HG03039 (cell line): ENCODE measurements around the gene ATP1B2.

ENCODE experiments used
- ATAC-seq: cut with Tn5 transposase; IDR thresholded peaks from one replicate; pipeline ENCODE4 v1.9.1; 2021; ENCODE audit warnings: mild to moderate bottlenecking, moderate library complexity; ENCODE audit not compliant: unreplicated experiment

Gene ATP1B2

DNA sequence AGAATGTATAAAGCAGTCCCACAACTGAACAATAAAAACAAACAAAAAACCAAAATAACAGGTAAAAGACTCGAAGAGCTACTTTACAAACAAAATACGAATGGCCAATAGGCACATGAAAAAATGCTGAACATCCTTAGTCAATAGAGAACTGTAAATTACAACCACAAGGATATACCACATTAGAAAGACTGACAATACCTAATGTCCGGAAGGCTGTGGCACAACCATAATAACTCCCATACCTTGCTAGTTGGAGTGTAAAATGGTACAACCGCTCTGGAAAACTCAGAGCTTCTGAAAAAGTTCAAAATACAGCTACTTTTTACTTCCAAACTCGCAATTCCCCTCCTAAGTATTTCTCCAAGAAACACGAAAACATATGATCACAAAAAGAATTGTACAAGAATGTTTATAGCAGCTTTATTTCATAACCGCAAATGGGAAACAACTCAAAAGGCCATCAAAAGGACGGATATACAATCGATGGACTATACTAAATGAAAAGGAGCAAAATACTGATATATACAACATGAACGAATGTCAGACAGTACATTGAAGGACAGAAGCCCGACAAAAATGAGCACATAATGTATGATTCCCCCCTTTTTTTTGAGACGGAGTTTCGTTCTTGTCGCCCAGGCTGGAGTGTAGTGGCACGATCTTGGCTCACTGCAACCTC lies 34.3 kb downstream of the ATP1B2 start:
- no peak for ATAC-seq

DNA sequence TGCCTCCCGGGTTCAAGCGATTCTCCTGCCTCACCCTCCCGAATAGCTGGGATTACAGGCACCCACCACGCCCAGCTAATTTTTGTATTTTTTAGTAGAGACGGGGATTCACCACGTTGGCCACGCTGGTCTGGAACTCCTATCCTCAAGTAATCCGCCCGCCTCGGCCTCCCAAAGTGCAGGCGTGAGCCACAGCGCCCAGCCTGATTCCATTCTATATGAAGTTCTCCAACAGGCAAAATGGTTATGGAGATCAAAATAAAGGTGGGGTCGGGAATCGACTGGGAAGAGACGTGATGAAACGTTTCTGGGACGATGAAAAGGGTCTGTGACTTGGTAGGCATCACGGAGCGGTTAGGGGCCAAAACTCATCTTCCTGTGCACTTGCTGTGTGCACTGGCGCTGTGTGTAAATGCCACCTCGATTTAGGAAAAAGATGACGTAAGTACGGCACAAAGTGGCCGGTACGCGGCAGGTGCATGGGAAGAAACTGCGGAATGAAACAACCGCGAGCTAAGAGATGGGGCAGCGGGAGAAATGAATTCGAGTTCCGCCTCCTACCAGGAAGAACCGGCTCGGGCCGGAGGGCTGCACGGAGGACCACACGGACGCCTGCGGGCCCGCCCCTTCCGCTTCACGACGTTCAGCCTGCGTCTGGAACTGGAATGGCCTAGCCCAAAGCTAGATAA lies 35.0 kb downstream of the ATP1B2 start:
- ATAC-seq, result peak; percentile 45

DNA sequence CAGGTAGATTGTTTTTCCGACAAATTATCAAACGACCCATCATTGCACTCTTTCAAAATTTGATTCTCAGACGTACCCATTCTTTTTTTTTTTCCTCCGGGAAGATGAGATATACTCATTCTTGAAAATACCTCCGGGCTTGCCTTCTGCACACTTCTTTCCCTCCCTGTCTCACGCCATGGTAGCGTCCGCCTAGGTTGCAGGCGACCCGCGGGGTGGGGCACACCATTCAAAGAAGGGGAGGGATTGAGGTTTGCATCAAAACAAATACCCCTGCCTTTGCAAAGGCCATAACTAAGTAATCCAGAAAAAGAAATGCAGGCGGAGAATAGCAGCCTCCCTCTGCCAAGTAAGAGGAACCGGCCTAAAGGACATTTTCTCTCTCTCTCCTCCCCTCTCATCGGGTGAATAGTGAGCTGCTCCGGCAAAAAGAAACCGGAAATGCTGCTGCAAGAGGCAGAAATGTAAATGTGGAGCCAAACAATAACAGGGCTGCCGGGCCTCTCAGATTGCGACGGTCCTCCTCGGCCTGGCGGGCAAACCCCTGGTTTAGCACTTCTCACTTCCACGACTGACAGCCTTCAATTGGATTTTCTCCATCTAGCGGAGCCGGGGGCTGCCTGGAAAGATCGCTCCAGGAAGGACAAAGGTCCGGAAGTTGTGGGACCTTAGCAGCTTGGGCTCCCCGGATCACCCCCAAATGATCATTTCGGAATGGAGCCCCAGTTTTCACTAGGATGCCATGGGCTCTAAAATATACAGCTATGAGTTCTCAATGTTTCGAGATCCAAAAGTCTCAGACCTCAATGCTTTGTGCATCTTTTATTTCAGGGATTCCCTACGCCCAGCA lies 35.7 kb downstream of the ATP1B2 start:
- peak; percentile 31 for ATAC-seq

DNA sequence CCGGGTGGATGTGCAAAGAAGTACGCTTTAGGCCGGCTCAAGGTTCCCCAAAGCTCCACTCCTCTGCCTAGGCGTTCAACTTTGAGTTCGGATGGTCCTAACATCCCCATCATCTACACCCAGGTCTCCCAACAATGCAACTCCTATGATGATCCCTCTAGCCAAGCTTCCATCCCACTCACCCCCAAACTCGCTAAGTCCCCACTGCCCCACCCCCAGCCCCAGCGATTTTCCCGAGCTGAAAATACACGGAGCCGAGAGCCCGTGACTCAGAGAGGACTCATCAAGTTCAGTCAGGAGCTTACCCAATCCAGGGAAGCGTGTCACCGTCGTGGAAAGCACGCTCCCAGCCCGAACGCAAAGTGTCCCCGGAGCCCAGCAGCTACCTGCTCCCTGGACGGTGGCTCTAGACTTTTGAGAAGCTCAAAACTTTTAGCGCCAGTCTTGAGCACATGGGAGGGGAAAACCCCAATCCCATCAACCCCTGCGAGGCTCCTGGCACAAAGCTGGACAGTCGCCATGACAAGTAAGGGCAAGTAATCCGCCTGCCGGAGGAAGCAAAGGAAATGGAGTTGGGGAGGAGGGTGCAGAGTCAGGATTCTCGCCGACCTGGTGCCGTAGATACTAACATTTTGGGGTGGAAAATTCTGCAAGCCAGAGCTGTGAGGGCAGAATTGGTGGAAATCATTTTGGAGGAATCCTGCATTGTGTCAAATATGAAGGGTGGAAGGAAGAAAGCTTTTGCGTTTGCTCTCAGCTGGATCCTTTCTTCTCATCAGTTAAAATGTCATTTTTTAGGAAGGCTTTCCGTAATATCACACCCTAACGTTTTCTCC lies 36.6 kb downstream of the ATP1B2 start, which contains the start of gene TP53:
Gene TP53, minus strand, starts transcription at position 419 of the 836 bp plus-strand sequence. CDS start 10,896 bp downstream, outside the sequence.
- ATAC-seq, result peak; percentile 32

DNA sequence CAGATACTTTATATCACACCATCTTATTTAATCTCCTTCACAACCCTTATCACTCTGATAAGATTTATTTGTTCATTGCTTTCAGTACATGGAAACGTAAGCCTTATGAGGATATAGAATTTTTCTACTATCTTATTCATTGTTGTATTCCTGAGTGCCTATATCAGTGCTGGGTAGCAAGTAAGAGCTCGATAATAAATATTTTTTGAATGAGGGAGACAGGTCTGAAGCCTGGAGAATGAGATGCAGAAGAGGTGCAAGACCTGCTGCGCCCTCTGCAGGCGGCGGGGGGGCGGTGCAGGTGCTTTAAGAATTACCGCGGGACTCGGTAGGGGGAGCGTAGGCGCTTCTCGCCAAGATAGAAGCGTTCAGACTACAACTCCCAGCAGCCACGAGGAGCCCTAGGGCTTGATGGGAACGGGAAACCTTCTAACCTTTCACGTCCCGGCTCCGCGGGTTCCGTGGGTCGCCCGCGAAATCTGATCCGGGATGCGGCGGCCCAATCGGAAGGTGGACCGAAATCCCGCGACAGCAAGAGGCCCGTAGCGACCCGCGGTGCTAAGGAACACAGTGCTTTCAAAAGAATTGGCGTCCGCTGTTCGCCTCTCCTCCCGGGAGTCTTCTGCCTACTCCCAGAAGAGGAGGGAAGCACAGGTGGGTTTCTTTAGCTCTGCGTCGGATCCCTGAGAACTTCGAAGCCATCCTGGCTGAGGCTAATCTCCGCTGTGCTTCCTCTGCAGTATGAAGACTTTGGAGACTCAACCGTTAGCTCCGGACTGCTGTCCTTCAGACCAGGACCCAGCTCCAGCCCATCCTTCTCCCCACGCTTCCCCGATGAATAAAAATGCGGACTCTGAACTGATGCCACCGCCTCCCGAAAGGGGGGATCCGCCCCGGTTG lies 37.4 kb downstream of the ATP1B2 start, which contains the start of gene WRAP53:
Gene WRAP53, plus strand, starts transcription at position 570 of the 900 bp plus-strand sequence. Its CDS starts 172 bp downstream, at position 742.
- ATAC-seq, result peak; percentile 57

DNA sequence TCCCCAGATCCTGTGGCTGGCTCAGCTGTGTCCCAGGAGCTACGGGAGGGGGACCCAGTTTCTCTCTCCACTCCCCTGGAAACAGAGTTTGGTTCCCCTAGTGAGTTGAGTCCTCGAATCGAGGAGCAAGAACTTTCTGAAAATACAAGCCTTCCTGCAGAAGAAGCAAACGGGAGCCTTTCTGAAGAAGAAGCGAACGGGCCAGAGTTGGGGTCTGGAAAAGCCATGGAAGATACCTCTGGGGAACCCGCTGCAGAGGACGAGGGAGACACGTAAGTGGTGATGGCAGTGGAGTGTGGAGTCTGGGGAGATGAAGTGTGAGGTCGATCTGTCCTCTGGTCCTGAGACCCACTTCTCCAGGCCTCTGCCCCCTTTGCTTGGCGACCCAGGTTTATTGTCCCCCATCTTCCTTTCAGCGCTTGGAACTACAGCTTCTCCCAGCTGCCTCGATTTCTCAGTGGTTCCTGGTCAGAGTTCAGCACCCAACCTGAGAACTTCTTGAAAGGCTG lies 38.1 kb downstream of the ATP1B2 start:
- no peak for ATAC-seq

DNA sequence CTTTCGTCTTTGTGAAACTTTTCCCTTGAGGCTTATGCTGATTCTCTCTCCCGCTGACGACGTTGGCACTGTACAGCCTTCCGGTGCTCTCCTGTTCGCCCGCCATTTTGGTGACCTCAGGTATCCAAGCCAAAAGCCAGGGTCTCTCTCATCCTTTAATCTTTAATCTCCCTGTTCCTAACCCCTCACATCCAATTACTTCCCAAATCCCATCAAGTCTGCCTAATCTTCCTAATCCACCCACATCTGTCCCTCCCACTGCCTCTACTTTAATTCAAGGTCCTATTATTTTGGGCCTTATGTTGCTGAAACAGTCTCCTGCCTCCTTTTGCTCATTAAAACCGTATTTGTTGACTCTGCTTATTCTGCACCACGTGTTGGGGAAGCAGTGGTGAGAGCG lies 44.9 kb downstream of the ATP1B2 start:
- ATAC-seq, result no peak

DNA sequence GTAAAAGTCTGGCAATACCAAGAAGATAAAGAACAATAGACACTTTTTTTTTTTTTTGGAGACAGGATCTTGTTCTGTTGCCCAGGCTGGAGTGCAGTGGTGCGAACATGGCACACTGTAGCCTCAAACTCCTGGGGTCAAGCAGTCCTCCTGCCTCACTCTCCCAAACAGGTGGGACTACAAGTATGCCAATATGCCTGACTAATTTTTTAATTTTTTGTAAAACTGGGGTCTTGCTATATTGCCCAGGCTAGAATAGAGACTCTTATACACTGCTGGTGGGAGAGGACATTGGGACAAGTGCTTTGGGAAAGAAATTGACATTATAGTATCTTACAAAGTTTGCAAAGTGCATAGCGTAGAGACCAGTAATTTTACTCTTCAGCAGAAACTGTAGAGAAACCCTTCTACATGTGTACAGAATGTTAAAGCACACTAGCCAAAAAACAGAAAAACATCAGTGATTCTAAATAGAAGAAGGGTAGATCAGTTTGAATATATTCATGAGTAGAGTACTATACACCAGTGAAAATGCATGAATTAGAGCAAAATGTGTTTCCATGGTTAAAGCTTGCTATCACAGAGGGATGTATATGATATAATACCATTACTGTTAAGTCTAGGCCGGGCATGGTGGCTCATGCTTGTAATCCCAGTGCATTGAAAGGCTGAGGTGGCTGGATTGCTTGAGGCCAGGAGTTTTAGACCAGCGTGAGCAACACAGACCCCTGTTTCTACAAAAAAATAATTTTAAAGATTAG lies 47.3 kb downstream of the ATP1B2 start:
- no peak for ATAC-seq

DNA sequence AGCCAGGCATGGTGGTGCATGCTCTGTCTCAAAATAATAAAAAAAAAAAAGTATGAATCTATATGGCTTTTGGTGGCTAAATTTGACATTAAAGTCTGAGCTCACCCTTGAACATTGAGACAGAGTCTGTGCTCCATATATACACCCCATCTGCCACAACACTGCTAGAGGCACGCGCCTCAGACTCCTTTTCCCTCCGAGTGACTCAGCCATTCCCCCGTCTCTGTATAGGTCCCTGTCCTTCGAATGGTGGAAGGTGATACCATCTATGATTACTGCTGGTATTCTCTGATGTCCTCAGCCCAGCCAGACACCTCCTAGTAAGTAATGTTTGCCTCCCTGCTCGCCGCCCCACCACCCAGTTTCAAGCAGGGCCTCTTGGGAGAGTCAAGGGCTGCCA lies 49.8 kb downstream of the ATP1B2 start:
- ATAC-seq, result no peak

DNA sequence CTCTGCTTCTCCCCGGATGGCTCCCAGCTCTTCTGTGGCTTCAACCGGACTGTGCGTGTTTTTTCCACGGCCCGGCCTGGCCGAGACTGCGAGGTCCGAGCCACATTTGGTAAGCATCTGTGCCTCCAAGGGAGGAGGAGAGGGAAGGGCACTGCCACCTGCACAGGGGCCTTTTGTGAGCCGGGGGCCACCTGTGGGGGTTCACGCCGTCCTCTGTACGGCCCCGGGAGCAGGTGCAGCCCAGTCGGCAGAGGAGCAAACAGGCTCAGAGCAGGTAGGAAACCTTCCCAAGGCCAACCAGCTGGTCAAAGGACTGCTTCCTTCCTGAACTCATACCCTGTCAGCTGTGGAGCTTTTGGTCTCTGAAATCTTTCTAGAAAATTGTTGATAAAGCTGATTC lies 51.0 kb downstream of the ATP1B2 start:
- no peak for ATAC-seq

DNA sequence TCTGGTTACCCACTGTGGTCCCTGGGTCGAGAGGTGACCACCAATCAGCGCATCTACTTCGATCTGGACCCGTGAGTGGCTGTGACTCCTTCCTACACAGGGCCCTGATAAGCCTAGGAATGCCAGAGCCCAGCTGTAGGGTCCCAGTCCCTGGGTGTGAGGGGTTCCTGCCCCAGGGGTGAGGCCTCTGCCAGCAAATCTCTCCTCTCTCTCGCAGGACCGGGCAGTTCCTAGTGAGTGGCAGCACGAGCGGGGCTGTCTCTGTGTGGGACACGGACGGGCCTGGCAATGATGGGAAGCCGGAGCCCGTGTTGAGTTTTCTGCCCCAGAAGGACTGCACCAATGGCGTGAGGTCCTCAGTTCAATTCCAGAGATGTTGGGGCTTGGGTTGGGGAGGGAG lies 52.0 kb downstream of the ATP1B2 start:
- no peak for ATAC-seq

DNA sequence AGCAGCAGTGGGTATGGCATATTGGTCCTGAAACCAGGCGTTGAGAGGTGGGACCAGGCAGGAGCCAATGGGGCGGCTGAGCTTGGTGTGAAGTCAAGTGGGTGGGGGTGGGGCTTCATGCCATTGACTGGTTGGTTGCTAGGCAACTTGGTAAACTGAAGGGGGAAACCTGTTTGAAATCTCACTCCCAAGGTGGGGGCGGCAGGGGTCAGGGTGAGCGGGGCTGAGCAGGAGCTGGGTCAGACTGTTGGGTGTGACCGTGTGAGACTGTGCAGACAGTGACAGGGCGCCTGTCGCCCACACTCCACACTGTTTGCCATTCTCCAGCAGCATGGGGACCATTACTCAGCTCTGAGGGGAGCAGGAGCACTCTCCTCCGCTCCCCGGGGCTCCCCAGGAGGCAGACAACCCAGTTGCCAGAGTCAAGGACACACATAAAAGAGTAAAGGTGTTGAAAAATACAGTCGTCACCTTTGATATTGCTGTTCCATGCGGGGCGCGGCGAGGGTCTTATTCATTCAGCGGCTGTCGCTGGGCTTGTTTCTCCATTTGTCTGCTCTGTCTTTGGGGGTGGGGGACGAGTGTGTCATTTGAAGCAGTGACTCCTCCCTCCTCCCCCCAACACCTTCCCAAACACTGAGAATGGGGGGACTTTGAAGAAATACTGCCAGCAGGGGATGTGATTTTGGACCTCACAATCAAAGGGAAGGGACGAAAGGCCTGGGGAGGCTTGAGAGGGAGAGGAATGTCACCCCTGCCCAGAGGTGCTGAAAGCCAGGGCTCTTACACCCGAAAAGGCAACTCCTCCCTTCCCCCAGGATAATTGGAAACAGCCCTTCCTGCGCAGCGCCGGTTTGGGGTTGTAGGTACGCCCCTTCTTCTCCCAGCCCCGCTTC lies 53.1 kb downstream of the ATP1B2 start:
- ATAC-seq, result no peak

DNA sequence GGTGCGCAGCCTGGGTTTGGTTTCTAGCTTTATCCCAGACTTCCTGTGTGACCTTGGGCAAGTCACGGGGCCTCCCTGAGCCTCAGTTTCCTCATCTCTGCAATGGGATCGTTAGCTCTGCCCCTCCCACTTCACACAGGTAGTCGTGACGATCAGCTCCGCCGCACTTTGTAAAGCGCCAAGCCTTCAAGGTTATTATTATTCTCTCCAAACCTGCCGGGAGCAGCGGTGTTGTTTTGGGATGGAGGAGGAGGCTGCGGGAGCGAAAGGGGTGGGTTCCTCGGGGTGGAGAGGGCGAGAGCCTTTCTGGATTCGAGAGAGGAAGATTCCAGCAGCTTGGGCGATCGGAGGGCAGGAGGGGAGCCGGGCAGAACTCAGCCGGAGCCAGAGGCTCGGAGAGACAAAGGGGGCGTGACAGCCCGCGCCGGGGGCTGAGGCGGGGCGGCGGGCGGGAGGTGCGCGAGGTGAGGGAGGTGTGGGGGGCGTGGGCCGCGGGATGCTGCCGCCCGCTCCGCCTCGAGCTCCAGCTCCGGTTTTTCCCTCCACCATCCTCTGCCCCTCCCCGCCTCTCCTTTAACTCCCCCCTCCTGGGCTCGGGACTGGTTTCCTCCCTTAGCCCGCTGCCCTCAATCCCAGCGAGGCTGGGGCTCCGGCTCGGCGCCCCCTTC lies 54.0 kb downstream of the ATP1B2 start, which contains the start of gene EFNB3:
Gene EFNB3, plus strand, starts transcription at position 602 of the 668 bp plus-strand sequence. CDS start 397 bp downstream, outside the sequence.
- no peak for ATAC-seq

DNA sequence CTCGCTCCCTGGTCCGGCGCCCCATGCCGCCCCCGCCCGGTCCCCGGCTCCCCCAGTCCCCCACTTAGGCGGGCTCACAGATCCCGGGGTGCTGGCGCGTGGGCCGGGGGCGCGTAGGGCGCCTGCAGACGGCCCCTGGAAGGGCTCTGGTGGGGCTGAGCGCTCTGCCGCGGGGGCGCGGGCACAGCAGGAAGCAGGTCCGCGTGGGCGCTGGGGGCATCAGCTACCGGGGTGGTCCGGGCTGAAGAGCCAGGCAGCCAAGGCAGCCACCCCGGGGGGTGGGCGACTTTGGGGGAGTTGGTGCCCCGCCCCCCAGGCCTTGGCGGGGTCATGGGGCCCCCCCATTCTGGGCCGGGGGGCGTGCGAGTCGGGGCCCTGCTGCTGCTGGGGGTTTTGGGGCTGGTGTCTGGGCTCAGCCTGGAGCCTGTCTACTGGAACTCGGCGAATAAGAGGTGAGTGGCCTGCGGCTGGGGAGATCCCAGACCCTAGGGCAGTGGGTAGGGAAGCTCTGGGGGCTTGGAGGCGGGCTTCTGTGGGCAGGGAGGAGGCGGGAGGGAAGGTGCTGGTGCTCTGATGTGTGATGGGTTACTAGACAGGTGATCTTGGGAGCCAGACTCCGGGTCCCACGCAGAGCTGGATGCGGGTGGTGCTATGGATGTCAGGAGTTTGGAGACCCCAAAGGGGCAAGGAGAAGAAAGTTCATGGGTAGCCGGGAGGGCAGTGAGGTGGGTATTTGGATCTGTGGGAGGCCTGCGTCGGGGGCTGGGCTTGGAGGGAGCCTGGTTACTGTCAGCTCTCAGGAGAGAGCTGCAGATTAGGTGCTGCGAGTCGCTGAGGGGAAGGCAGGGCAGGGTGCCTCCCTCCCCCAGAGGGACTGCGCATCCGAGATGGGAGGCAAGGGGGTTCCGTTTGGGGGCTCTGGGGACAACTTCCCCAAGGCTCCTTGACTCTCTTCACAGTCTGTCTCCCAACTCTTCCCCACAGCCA lies 54.8 kb downstream of the ATP1B2 start:
- no peak for ATAC-seq

DNA sequence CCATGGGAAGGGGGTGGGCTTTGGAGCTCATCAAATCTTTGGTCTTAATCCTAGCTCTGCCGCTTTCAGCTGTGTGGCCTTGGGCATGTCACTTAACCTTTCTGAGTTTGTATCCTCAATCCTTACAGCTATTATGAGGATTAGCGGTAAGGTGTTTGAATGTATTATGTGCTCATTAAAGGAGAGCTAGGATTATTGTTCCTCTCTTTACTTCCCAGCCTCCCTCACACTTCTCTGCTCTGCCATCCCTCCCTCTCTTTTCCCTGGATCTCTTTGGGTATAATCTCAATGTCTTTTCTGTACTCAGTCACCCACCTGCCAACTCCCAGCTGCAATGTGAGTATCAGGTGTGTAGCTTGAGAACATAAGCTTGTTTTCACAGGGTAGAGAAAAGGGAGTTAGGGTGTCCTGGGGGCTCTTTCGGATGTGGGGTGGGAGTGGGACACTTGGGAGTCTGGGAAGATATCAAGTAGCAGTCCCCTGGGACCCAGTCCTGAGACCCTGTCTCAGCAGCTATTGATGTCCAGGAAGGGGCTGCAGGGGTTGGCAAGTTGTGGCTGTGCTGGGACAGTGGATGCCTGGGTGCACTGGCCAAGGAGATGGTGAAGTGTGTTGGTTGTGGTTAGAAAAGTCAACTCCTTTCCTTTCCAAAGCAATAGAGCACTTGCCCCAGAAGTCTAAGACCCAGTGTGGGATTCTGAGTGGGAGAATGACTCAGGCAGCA lies 56.1 kb downstream of the ATP1B2 start:
- no peak for ATAC-seq
